Omental fat pad (tissue), 4 donors: ENCODE data around the gene BDH1. TPM values are rescaled to one million over a fixed set of nuclear protein-coding genes. Genes with fewer than 3 reads are reported as not detected.

ENCODE experiments used
- ATAC-seq: fragments of 150-250 bp; one replicate; pipeline ENCODE4 v1.9.1; 2016; ENCODE audit warnings: mild to moderate bottlenecking, moderate library complexity; ENCODE audit not compliant: low FRiP score
- DNase-seq: peaks from one replicate; pipeline ENCODE4 v3.0.0-alpha.2; 2019; ENCODE audit warnings: low spot score
- CTCF ChIP-seq, 3 donors: fragments of 450-650 bp; IDR thresholded peaks; one replicate each; pipeline ENCODE4 v1.5.1; 2016 to 2017; ENCODE audit warnings: antibody characterized with exemption in 3 of 3, mild to moderate bottlenecking in 3 of 3, moderate library complexity in 2 of 3
- total RNA-seq, 4 donors: library from RNA; depleted of rRNA; stranded (reverse); fragments of >200 nt; gene quantifications; one replicate each; pipeline ENCODE4 v1.1.0, GENCODE V29; 2016

BDH1 gene
- total RNA-seq, 4 donors from 2014 or later: 11.9 to 24.9 (median 16.1) TPM

GRCh38 chr3:197501879-197502620, 53.7 kb downstream of the BDH1 start:
- DNase-seq: no peak
- TF ChIP-seq CTCF (IDR thresholded peaks at IDR 0.05): no peak
- ATAC-seq: no peak

GRCh38 chr3:197501496-197501878, 54.3 kb downstream of the BDH1 start:
- no peak for TF ChIP-seq CTCF (IDR thresholded peaks at IDR 0.05)
- DNase-seq: no peak
- no peak for ATAC-seq

GRCh38 chr3:197500812-197501211, 55.0 kb downstream of the BDH1 start:
- no peak for DNase-seq
- no peak for ATAC-seq
- TF ChIP-seq CTCF (IDR thresholded peaks at IDR 0.05): no peak

GRCh38 chr3:197499427-197499826, 56.3 kb downstream of the BDH1 start:
- no peak for TF ChIP-seq CTCF (IDR thresholded peaks at IDR 0.05)
- DNase-seq: no peak
- no peak for ATAC-seq

GRCh38 chr3:197498499-197499241, 57.1 kb downstream of the BDH1 start:
- ATAC-seq (no peak), DNase-seq (no peak)
- TF ChIP-seq CTCF (IDR thresholded peaks at IDR 0.05): no peak

- DNase-seq (no peak), ATAC-seq (no peak)
- no peak for TF ChIP-seq CTCF (IDR thresholded peaks at IDR 0.05)
Measured at GRCh38 chr3:197496746-197497125, 59.0 kb downstream of the BDH1 start.
